HEK293 (cell line): ENCODE results near the gene BECN2.

Source experiments
- CTCF ChIA-PET: fragments of 350-600 bp; formaldehyde crosslinking; extraction: SDS; loops from one replicate; lab custom pipeline; 2021; ENCODE audit warnings: antibody characterized with exemption; lab: Yijun Ruan, JAX
- POLR2A ChIA-PET: fragments of 300-600 bp; formaldehyde crosslinking; extraction: SDS; loops from one replicate; lab custom pipeline; 2020; ENCODE audit warnings: antibody characterized with exemption, inconsistent platforms; lab: Yijun Ruan, JAX
- H3K27ac ChIP-seq: fragments of 200-500 bp; sonication (Bioruptor generic); 2 replicates; pipeline ENCODE4 v1.5.1; 2014; ENCODE audit warnings: low read depth, low read length, control low read depth, inconsistent platforms; ENCODE audit errors: extremely low read depth
- H3K36me3 ChIP-seq, 2 experiments: fragments of 200-500 bp in 1 of 2; sonication (Bioruptor generic) in 1 of 2; 1 replicate in 1 of 2; 2 replicates in 1 of 2; pipeline ENCODE4 v1.5.1; 2014 to 2017; ENCODE audit warnings: inconsistent platforms in 2 of 2, low read length in 2 of 2; ENCODE audit not compliant: control insufficient read depth in 2 of 2, insufficient read depth in 1 of 2
- H3K4me1 ChIP-seq: fragments of 200-500 bp; sonication (Bioruptor generic); 2 replicates; pipeline ENCODE4 v1.5.1; 2014; ENCODE audit warnings: mild to moderate bottlenecking, low read length, inconsistent platforms; ENCODE audit not compliant: control insufficient read depth, insufficient read depth
- H3K4me3 ChIP-seq: 2 replicates; pipeline ENCODE4 v1.5.1; 2011; ENCODE audit warnings: low read depth, mild to moderate bottlenecking, control low read depth, low read length, moderate library complexity
- H3K9me3 ChIP-seq: fragments of 200-500 bp; sonication (Bioruptor generic); 2 replicates; pipeline ENCODE4 v1.5.1; 2014; ENCODE audit warnings: low read depth, low read length, inconsistent platforms; ENCODE audit not compliant: control insufficient read depth, insufficient read depth
- GFI1B ChIP-seq: fragments of 450-650 bp; formaldehyde crosslinking; IDR thresholded peaks from 2 replicates; pipeline ENCODE4 v1.5.1; 2016; ENCODE audit warnings: missing biosample characterization, missing genetic modification characterization
- IKZF3 ChIP-seq: fragments of 450-650 bp; IDR thresholded peaks from 2 replicates; pipeline ENCODE4 v1.5.0; 2018; ENCODE audit warnings: missing biosample characterization, mild to moderate bottlenecking, missing genetic modification characterization, moderate library complexity
- MYNN ChIP-seq: fragments of 450-650 bp; formaldehyde crosslinking; IDR thresholded peaks from 2 replicates; pipeline ENCODE4 v1.5.1; 2016; ENCODE audit warnings: missing biosample characterization, missing genetic modification characterization, borderline replicate concordance
- ZBTB44 ChIP-seq: fragments of 450-650 bp; IDR thresholded peaks from 2 replicates; pipeline ENCODE4 v1.5.1; 2018; ENCODE audit warnings: missing biosample characterization, mild to moderate bottlenecking, missing genetic modification characterization
- ZBTB8A ChIP-seq: fragments of 450-650 bp; formaldehyde crosslinking; IDR thresholded peaks from 2 replicates; pipeline ENCODE4 v1.5.1; 2016; ENCODE audit warnings: missing biosample characterization, missing genetic modification characterization
- ZFP3 ChIP-seq: fragments of 450-650 bp; formaldehyde crosslinking; IDR thresholded peaks from 2 replicates; pipeline ENCODE4 v1.5.1; 2016; ENCODE audit warnings: low read depth, missing biosample characterization, missing genetic modification characterization
- ZNF341 ChIP-seq: fragments of 450-650 bp; formaldehyde crosslinking; IDR thresholded peaks from 2 replicates; pipeline ENCODE4; 2016; ENCODE audit warnings: low read depth, missing biosample characterization, missing genetic modification characterization
- ZNF394 ChIP-seq: fragments of 450-650 bp; formaldehyde crosslinking; IDR thresholded peaks from 2 replicates; pipeline ENCODE4 v1.5.1; 2016; ENCODE audit warnings: missing biosample characterization, missing genetic modification characterization, mild to moderate bottlenecking, moderate library complexity, borderline replicate concordance
- ZNF558 ChIP-seq: fragments of 450-650 bp; formaldehyde crosslinking; IDR thresholded peaks from 2 replicates; pipeline ENCODE4 v1.5.1; 2016; ENCODE audit warnings: missing biosample characterization, missing genetic modification characterization
- ZNF600 ChIP-seq: fragments of 450-650 bp; formaldehyde crosslinking; IDR thresholded peaks from 2 replicates; pipeline ENCODE4 v1.5.1; 2016; ENCODE audit warnings: missing biosample characterization, missing genetic modification characterization
- ZNF610 ChIP-seq: fragments of 450-650 bp; formaldehyde crosslinking; IDR thresholded peaks from 2 replicates; pipeline ENCODE4 v1.5.1; 2016; ENCODE audit warnings: missing biosample characterization, missing genetic modification characterization, borderline replicate concordance
- ZNF777 ChIP-seq: fragments of 450-650 bp; formaldehyde crosslinking; IDR thresholded peaks from 2 replicates; pipeline ENCODE4 v1.5.1; 2017; ENCODE audit warnings: missing biosample characterization, missing genetic modification characterization, borderline replicate concordance
- TF ChIP-seq, protein P1 (sequence below): fragments of 450-650 bp; formaldehyde crosslinking; conservative IDR thresholded peaks from 2 replicates; pipeline ENCODE4 v1.5.1; 2016; ENCODE audit warnings: low read depth, missing biosample characterization, missing genetic modification characterization
- TF ChIP-seq, protein P2 (sequence below): fragments of 450-650 bp; formaldehyde crosslinking; IDR thresholded peaks from 2 replicates; pipeline ENCODE4 v1.5.1; 2016; ENCODE audit warnings: missing biosample characterization, missing genetic modification characterization
- TF ChIP-seq, protein P3 (sequence below): fragments of 450-650 bp; formaldehyde crosslinking; conservative IDR thresholded peaks from 2 replicates; pipeline ENCODE4 v1.5.1; 2016; ENCODE audit warnings: low read depth, missing biosample characterization, missing genetic modification characterization

BECN2 gene

GRCh38 chr1:241927321-241927720 lies 30.2 kb upstream of the BECN2 start:
- Histone ChIP-seq H3K27ac (no peak overlapping the region), H3K9me3 (no peaks in the 10 kb centered on the region), H3K4me1 (no peaks in the 10 kb centered on the region), H3K36me3 (no peaks in the 10 kb centered on the region), H3K4me3 (no peak overlapping the region)
- TF ChIP-seq MYNN (tag by site-specific recombination) (no peak), ZNF394 (no peak), IKZF3 (tag by site-specific recombination) (no peak), ZNF610 (tag by site-specific recombination) (no peak), ZBTB8A (tag by site-specific recombination) (no peak), ZNF777 (tag by site-specific recombination) (no peak), ZBTB44 (tag by site-specific recombination) (no peak), ZNF600 (tag by site-specific recombination) (no peak), ZFP3 (tag by site-specific recombination) (no peak), GFI1B (no peak), ZNF341 (no peak), ZNF558 (tag by site-specific recombination) (no peak)
- TF ChIP-seq, protein P1, sequence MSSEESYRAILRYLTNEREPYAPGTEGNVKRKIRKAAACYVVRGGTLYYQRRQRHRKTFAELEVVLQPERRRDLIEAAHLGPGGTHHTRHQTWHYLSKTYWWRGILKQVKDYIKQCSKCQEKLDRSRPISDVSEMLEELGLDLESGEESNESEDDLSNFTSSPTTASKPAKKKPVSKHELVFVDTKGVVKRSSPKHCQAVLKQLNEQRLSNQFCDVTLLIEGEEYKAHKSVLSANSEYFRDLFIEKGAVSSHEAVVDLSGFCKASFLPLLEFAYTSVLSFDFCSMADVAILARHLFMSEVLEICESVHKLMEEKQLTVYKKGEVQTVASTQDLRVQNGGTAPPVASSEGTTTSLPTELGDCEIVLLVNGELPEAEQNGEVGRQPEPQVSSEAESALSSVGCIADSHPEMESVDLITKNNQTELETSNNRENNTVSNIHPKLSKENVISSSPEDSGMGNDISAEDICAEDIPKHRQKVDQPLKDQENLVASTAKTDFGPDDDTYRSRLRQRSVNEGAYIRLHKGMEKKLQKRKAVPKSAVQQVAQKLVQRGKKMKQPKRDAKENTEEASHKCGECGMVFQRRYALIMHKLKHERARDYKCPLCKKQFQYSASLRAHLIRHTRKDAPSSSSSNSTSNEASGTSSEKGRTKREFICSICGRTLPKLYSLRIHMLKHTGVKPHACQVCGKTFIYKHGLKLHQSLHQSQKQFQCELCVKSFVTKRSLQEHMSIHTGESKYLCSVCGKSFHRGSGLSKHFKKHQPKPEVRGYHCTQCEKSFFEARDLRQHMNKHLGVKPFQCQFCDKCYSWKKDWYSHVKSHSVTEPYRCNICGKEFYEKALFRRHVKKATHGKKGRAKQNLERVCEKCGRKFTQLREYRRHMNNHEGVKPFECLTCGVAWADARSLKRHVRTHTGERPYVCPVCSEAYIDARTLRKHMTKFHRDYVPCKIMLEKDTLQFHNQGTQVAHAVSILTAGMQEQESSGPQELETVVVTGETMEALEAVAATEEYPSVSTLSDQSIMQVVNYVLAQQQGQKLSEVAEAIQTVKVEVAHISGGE (tag by site-specific recombination): no peak
- TF ChIP-seq, protein P2, sequence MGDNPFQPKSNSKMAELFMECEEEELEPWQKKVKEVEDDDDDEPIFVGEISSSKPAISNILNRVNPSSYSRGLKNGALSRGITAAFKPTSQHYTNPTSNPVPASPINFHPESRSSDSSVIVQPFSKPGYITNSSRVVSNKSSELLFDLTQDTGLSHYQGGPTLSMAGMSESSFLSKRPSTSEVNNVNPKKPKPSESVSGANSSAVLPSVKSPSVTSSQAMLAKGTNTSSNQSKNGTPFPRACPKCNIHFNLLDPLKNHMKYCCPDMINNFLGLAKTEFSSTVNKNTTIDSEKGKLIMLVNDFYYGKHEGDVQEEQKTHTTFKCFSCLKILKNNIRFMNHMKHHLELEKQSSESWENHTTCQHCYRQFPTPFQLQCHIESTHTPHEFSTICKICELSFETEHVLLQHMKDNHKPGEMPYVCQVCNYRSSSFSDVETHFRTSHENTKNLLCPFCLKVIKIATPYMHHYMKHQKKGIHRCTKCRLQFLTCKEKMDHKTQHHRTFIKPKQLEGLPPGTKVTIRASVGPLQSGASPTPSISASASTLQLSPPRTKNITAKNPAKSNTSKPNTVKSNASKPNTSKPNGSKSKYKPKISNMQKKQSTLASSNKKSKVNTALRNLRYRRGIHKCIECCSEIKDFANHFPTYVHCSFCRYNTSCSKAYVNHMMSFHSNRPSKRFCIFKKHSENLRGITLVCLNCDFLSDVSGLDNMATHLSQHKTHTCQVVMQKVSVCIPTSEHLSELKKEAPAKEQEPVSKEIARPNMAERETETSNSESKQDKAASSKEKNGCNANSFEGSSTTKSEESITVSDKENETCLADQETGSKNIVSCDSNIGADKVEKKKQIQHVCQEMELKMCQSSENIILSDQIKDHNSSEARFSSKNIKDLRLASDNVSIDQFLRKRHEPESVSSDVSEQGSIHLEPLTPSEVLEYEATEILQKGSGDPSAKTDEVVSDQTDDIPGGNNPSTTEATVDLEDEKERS: no peak
- TF ChIP-seq, protein P3, sequence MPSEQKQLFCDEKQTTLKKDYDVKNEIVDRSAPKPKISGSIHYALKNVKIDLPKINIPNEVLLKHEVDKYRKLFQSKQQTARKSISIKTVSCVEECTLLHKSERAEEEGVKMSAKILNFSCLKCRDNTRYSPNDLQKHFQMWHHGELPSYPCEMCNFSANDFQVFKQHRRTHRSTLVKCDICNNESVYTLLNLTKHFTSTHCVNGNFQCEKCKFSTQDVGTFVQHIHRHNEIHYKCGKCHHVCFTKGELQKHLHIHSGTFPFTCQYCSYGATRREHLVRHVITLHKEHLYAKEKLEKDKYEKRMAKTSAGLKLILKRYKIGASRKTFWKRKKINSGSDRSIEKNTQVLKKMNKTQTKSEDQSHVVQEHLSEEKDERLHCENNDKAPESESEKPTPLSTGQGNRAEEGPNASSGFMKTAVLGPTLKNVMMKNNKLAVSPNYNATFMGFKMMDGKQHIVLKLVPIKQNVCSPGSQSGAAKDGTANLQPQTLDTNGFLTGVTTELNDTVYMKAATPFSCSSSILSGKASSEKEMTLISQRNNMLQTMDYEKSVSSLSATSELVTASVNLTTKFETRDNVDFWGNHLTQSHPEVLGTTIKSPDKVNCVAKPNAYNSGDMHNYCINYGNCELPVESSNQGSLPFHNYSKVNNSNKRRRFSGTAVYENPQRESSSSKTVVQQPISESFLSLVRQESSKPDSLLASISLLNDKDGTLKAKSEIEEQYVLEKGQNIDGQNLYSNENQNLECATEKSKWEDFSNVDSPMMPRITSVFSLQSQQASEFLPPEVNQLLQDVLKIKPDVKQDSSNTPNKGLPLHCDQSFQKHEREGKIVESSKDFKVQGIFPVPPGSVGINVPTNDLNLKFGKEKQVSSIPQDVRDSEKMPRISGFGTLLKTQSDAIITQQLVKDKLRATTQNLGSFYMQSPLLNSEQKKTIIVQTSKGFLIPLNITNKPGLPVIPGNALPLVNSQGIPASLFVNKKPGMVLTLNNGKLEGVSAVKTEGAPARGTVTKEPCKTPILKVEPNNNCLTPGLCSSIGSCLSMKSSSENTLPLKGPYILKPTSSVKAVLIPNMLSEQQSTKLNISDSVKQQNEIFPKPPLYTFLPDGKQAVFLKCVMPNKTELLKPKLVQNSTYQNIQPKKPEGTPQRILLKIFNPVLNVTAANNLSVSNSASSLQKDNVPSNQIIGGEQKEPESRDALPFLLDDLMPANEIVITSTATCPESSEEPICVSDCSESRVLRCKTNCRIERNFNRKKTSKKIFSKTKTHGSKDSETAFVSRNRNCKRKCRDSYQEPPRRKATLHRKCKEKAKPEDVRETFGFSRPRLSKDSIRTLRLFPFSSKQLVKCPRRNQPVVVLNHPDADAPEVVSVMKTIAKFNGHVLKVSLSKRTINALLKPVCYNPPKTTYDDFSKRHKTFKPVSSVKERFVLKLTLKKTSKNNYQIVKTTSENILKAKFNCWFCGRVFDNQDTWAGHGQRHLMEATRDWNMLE (tag by site-specific recombination): no peak
- CTCF ChIA-PET: no interaction called here
- POLR2A ChIA-PET: no interaction called here
